Measurements from ENCODE around the gene CMTR2. TPM values are rescaled to one million over a fixed set of nuclear protein-coding genes. Genes with fewer than 3 reads are reported as not detected.

Gene CMTR2
- total and polyA plus RNA-seq, 2 experiments from 2014 or later: 6.0 to 19.0 TPM

DNA sequence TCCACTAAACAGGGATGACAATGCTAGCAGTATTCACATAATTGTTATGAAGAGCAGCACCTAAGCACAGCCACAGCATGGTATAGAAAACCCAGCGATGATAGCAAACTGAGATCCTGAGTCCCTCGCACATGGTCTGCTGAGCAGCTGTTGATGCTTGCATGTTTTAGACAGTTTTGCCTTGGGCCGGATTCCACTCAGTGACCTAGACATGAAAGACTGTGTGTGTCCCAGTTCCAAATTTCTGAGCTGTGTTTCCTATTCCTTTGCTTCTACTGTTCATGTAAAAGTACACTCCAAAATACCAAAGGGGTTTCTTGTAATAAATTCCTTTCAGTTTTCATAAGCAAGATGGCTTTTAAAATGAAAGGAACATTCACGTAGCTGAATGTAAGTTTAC is 30.8 kb upstream of the CMTR2 start:
- H3K36me3 ChIP-seq (ENCODE audit: insufficient read depth): no peaks in the 10 kb centered on the region
- ATAC-seq (no peak), DNase-seq (ENCODE audit: low spot score) (no peak)
- no peaks in the 10 kb centered on the region for H3K27me3 ChIP-seq (ENCODE audit: insufficient read depth)
- Mint-ChIP-seq H3K4me1 (no peaks in the 10 kb centered on the region), H3K27me3 (ENCODE audit: insufficient read depth, low read depth, poor library complexity) (no peaks in the 10 kb centered on the region), H3K4me3 (no peak overlapping the region), H3K9me3 (no peaks in the 10 kb centered on the region), H3K27ac (no peak overlapping the region), H3K36me3 (ENCODE audit: low read depth) (no peaks in the 10 kb centered on the region)
- H4K20me1 ChIP-seq (replicated peaks; ENCODE audit: insufficient read depth): no peaks in the 10 kb centered on the region
- H3K79me2 ChIP-seq (replicated peaks; ENCODE audit: insufficient read depth): no peaks in the 10 kb centered on the region
- H3K9me2 ChIP-seq (ENCODE audit: insufficient read depth): no peaks in the 10 kb centered on the region
- H3K4me1 ChIP-seq (ENCODE audit: insufficient read depth): no peaks in the 10 kb centered on the region
- no peak overlapping the region for H3K4me2 ChIP-seq
- H3F3A ChIP-seq (replicated peaks; ENCODE audit: low read depth): no peaks in the 10 kb centered on the region
- no peak overlapping the region for H3K4me3 ChIP-seq
- no peak overlapping the region for H2AFZ ChIP-seq
- H3K27ac ChIP-seq (ENCODE audit: low read depth): no peak overlapping the region
- TF ChIP-seq EZH2phosphoT487 (IDR thresholded peaks at IDR 0.05; ENCODE audit: unreplicated experiment) (no peak), NANOG (IDR thresholded peaks at IDR 0.05; ENCODE audit: borderline replicate concordance) (no peak), POLR2AphosphoS5 (IDR thresholded peaks at IDR 0.05; ENCODE audit: low read depth) (no peak)
- TF ChIP-seq, protein P1, sequence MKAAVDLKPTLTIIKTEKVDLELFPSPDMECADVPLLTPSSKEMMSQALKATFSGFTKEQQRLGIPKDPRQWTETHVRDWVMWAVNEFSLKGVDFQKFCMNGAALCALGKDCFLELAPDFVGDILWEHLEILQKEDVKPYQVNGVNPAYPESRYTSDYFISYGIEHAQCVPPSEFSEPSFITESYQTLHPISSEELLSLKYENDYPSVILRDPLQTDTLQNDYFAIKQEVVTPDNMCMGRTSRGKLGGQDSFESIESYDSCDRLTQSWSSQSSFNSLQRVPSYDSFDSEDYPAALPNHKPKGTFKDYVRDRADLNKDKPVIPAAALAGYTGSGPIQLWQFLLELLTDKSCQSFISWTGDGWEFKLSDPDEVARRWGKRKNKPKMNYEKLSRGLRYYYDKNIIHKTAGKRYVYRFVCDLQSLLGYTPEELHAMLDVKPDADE (IDR thresholded peaks at IDR 0.05): no peak
- TF ChIP-seq, protein P2, sequence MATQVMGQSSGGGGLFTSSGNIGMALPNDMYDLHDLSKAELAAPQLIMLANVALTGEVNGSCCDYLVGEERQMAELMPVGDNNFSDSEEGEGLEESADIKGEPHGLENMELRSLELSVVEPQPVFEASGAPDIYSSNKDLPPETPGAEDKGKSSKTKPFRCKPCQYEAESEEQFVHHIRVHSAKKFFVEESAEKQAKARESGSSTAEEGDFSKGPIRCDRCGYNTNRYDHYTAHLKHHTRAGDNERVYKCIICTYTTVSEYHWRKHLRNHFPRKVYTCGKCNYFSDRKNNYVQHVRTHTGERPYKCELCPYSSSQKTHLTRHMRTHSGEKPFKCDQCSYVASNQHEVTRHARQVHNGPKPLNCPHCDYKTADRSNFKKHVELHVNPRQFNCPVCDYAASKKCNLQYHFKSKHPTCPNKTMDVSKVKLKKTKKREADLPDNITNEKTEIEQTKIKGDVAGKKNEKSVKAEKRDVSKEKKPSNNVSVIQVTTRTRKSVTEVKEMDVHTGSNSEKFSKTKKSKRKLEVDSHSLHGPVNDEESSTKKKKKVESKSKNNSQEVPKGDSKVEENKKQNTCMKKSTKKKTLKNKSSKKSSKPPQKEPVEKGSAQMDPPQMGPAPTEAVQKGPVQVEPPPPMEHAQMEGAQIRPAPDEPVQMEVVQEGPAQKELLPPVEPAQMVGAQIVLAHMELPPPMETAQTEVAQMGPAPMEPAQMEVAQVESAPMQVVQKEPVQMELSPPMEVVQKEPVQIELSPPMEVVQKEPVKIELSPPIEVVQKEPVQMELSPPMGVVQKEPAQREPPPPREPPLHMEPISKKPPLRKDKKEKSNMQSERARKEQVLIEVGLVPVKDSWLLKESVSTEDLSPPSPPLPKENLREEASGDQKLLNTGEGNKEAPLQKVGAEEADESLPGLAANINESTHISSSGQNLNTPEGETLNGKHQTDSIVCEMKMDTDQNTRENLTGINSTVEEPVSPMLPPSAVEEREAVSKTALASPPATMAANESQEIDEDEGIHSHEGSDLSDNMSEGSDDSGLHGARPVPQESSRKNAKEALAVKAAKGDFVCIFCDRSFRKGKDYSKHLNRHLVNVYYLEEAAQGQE (IDR thresholded peaks at IDR 0.05; ENCODE audit: unreplicated experiment): no peak
- TF ChIP-seq, protein P3, sequence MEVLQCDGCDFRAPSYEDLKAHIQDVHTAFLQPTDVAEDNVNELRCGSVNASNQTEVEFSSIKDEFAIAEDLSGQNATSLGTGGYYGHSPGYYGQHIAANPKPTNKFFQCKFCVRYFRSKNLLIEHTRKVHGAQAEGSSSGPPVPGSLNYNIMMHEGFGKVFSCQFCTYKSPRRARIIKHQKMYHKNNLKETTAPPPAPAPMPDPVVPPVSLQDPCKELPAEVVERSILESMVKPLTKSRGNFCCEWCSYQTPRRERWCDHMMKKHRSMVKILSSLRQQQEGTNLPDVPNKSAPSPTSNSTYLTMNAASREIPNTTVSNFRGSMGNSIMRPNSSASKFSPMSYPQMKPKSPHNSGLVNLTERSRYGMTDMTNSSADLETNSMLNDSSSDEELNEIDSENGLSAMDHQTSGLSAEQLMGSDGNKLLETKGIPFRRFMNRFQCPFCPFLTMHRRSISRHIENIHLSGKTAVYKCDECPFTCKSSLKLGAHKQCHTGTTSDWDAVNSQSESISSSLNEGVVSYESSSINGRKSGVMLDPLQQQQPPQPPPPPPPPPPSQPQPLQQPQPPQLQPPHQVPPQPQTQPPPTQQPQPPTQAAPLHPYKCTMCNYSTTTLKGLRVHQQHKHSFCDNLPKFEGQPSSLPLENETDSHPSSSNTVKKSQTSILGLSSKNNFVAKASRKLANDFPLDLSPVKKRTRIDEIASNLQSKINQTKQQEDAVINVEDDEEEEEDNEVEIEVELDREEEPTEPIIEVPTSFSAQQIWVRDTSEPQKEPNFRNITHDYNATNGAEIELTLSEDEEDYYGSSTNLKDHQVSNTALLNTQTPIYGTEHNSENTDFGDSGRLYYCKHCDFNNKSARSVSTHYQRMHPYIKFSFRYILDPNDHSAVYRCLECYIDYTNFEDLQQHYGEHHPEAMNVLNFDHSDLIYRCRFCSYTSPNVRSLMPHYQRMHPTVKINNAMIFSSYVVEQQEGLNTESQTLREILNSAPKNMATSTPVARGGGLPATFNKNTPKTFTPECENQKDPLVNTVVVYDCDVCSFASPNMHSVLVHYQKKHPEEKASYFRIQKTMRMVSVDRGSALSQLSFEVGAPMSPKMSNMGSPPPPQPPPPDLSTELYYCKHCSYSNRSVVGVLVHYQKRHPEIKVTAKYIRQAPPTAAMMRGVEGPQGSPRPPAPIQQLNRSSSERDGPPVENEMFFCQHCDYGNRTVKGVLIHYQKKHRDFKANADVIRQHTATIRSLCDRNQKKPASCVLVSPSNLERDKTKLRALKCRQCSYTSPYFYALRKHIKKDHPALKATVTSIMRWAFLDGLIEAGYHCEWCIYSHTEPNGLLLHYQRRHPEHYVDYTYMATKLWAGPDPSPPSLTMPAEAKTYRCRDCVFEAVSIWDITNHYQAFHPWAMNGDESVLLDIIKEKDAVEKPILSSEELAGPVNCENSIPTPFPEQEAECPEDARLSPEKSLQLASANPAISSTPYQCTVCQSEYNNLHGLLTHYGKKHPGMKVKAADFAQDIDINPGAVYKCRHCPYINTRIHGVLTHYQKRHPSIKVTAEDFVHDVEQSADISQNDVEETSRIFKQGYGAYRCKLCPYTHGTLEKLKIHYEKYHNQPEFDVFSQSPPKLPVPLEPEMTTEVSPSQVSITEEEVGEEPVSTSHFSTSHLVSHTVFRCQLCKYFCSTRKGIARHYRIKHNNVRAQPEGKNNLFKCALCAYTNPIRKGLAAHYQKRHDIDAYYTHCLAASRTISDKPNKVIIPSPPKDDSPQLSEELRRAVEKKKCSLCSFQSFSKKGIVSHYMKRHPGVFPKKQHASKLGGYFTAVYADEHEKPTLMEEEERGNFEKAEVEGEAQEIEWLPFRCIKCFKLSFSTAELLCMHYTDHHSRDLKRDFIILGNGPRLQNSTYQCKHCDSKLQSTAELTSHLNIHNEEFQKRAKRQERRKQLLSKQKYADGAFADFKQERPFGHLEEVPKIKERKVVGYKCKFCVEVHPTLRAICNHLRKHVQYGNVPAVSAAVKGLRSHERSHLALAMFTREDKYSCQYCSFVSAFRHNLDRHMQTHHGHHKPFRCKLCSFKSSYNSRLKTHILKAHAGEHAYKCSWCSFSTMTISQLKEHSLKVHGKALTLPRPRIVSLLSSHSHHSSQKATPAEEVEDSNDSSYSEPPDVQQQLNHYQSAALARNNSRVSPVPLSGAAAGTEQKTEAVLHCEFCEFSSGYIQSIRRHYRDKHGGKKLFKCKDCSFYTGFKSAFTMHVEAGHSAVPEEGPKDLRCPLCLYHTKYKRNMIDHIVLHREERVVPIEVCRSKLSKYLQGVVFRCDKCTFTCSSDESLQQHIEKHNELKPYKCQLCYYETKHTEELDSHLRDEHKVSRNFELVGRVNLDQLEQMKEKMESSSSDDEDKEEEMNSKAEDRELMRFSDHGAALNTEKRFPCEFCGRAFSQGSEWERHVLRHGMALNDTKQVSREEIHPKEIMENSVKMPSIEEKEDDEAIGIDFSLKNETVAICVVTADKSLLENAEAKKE (CRISPR knock-in tag; IDR thresholded peaks at IDR 0.05): no peak
